Bronchus fibroblast of lung (primary cell): ENCODE data around the gene SNUPN. TPM values are rescaled to one million over a fixed set of nuclear protein-coding genes. Genes with fewer than 3 reads are reported as not detected.

ENCODE experiments used
- total RNA-seq: library from RNA; depleted of rRNA; stranded (reverse); fragments of >200 nt; gene quantifications from 2 replicates; pipeline ENCODE4 v1.2.3, GENCODE V29; 2015

The SNUPN gene
- 19.2 and 23.2 TPM in 2 replicates for total RNA-seq

DNA sequence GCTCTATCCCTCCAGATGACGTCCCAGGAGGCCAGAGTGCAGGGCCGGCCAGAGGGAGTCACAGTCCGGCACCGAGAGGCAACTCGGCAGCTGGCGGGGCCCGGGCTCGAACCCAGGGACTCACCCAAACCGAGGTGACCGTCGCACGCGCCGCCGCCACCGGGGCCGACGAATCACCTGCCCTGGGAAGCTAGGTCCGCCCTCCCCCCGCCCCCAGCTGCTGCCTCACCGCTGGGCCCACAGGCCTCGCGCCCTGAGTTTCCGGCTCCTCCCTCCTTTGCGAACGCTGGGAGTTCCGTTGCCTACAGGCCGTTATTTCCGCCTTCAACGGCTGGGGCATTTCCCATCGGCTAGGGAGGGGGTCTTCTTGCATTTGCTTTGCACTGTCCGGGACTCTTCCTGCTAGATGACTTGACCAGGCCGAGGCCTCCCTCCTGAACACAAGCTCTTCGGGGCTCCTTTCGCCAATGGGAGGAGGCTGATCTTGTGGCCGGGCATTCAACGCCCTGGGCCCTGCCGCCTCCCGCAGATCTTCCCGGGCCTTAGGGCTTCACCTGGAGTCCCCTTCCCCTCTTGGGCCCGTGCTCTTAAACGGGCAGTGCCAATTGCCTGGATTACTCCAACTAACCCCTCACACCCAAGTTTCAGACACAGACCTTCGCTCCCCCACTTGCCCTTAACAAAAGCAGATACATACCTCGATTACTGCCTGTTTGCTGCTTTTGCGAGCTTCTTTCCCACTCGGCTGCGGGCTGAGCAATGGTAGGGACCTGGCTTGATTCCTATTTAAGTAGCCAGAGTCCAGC, at the start of gene SNUPN:
TSS of gene SNUPN (minus strand) at position 184 of the 806 bp plus-strand sequence. CDS start 4,674 bp downstream, outside the sequence.

DNA sequence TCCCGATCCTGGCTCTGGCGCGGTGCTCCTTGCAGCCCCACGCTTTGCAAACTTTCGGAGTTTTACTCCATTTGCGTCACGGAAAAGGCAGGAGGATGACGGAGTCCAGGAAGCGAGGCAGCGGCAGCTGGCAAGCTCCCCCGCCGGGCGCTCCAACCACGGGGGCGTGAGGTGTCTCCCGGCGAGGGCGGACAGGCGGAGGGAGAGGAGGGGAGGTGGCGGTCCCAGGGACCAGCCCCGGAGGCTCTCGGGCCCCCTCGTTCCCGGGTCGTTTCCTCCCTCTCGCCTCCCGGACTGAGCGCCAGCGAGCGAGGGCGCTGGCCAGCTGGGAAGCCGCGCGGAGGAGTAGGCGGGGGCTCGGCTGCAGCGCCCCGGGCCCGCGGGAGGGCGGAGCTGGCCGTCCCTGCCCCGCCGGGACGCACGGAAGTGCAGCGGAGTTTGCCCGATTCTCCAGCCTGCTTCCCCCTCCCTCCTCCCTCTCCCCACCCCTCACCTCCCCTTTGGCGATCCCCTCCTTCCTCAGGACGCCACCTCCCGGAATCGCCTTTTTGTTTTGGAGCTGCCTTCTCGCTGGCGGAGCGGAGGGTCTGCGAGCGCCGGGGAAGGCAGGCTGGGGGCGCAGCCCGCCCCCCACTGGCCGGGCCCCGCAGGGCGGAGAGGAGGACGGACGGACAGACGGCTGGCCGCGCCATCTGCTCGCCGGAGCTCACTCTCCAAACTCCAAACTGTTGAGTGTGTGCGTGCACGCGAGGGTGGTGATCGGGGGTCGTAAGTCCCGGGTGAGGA, 22.0 kb upstream of the SNUPN start, which contains the start of gene SNX33:
TSS of gene SNX33 (plus strand) at position 543 of the 786 bp plus-strand sequence. CDS start 1,191 bp downstream, outside the sequence.

DNA sequence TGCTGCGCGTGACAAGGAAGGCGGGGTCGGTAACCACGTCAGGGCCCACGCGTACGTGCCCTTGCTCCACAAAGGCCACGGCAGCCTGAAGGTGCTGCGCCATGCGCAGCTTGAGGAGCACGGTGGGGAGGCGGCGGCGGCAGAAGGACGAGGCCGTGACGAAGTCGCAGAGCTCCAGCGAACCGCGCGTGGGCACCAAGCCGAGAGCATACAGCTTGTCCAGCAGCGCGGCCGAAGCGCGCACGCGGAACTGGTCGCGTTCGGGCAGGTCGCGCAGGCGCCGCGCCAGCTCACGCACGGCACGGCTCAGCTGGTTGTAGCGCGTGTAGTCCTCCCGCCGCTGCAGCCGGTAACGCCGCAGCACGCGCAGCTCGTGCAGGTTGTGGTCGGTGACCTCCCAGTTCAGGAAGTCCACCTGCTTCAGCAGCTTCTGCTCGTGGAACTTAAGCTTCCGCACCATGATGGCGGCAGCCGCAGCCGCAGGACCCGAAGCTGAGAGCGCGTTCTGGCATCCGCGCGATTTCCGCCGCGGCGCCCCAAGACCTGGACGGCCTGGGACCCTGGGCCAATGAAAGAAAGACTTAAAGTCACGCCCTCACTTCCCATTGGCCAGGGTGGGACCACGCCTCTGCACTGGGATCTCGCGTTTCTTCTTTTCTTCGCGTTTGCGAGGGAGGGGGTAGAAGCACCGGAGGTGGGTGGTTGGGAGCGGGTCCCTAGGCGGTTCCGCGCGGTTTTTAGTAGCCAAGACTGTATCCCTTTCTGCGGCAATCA, 14.4 kb upstream of the SNUPN start, which contains the start of gene IMP3:
TSS of gene IMP3 (minus strand) at position 516 of the 774 bp plus-strand sequence. CDS start at position 460, 56 bp downstream.

DNA sequence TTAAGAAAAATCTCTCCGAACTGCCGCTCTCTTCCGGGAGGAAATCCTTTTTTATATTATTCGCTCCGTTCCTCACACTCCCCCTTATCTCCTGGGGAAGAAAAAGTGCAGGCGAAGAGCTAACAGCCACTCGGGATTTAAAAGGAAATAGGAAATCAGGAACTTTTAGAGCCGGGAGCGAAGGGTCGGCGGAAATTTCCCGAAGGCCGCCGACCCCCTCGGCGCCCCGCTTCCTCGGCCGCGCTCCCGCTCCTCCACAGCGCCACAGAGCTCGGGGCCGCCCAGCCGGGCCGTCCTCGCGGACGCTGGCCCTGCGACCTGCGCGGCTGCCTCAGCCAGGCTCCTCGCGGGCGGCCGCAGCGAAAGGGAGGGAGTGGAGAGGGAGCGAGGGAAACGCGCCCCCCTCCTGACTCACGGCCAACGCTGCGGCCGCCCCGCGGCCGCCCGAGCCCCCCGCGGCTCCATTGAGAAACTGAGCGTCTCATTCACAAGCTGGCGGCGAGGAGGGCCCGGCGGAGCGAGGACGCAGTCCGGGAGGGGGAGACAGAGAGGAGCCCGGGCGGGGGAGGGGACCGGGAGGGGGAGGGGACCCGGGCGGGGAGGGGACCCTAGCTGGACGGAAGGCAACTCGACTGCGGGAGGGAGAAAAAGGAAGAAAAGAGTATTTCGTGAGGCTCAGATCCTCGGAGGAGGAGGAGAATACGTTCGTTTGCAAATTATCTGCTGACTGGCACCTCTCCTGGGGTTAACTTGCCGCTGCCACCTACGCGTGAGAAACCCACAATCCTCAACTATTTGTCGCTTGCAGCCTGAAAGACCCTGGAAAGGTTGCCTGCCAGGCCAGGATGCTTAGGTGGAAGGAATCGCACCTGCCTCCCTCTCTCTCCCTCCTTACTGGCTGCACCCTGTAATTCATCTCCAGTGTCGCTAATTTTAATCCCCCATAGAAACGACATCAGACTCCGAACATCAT, 46.3 kb downstream of the SNUPN start, which contains the start of gene PTPN9:
TSS of gene PTPN9 (minus strand) at position 368 of the 973 bp plus-strand sequence. CDS start 539 bp downstream, outside the sequence.

Other genes with a start within 250 kb of the SNUPN start
- gene SIN3A, start 174.0 kb downstream of the SNUPN start, total RNA-seq = 30.0 and 36.1 TPM in 2 replicates
- 19.7 and 20.1 TPM in 2 replicates for gene PTPN9, start 46.4 kb downstream of the SNUPN start, total RNA-seq
- 97.5 and 107 TPM in 2 replicates for gene IMP3, start 14.5 kb upstream of the SNUPN start, total RNA-seq
- gene SNX33, start 22.2 kb upstream of the SNUPN start, total RNA-seq = 13.3 and 13.7 TPM in 2 replicates
- 72.4 and 79.4 TPM in 2 replicates for gene CSPG4, start 87.1 kb upstream of the SNUPN start, total RNA-seq
- gene UBE2Q2, start 217.7 kb upstream of the SNUPN start, total RNA-seq = 27.4 and 33.1 TPM in 2 replicates